Amniotic stem cell (primary cell): ENCODE data around the gene CARTPT.

Experiments used
- DNase-seq: peaks from one replicate; lab custom pipeline; 2025; lab: John Stamatoyannopoulos, UW

The CARTPT gene

GRCh38 chr5:71737931-71738539 is 19.0 kb downstream of the CARTPT start:
- DNase-seq, result no peak

GRCh38 chr5:71738662-71739361 is 19.7 kb downstream of the CARTPT start:
- DNase-seq, result no peak

- no peak for DNase-seq
Measured at GRCh38 chr5:71740015-71740753, 21.1 kb downstream of the CARTPT start.

- DNase-seq, result no peak
Measured at GRCh38 chr5:71743155-71743554, 24.1 kb downstream of the CARTPT start.

- DNase-seq, result no peak
Measured at GRCh38 chr5:71744009-71744790, 25.1 kb downstream of the CARTPT start.

GRCh38 chr5:71747182-71747581 is 28.1 kb downstream of the CARTPT start:
- DNase-seq, result no peak

- DNase-seq, result no peak
Measured at GRCh38 chr5:71748360-71748759, 29.3 kb downstream of the CARTPT start.

GRCh38 chr5:71751422-71751821 is 32.3 kb downstream of the CARTPT start:
- no peak for DNase-seq

- DNase-seq, result no peak
Measured at GRCh38 chr5:71752441-71753190, 33.5 kb downstream of the CARTPT start.

- DNase-seq, result peak; percentile 30
Measured at GRCh38 chr5:71757590-71758543, 38.8 kb downstream of the CARTPT start.

GRCh38 chr5:71762826-71763225 is 43.8 kb downstream of the CARTPT start:
- no peak for DNase-seq

- DNase-seq, result no peak
Measured at GRCh38 chr5:71767661-71768060, 48.6 kb downstream of the CARTPT start.

- DNase-seq, result no peak
Measured at GRCh38 chr5:71769287-71769686, 50.2 kb downstream of the CARTPT start.

- DNase-seq, result no peak
Measured at GRCh38 chr5:71770381-71770780, 51.3 kb downstream of the CARTPT start.
